ENCODE data around the gene ATRIP.
A peak's percentile ranks its signal among the peaks of the same experiment; 100 is the strongest.
"Not testable (repeated sequence)": the region's sequence is repeated elsewhere in the genome, so short reads cannot be mapped to it uniquely, and the experiment has no call there.

The ATRIP gene

GRCh38 chr3:48446425-48447193, at the start of gene ATRIP:
Gene ATRIP, plus strand, starts transcription at chr3:48446737. Its CDS starts 109 bp downstream, at chr3:48446846.
- DNase-seq: peak; percentile 29

- no peak for DNase-seq
Measured at GRCh38 chr3:48397767-48398681, 48.5 kb upstream of the ATRIP start.

GRCh38 chr3:48398701-48399386, 47.7 kb upstream of the ATRIP start:
- DNase-seq: no peak

GRCh38 chr3:48399387-48400172, 47.0 kb upstream of the ATRIP start:
- no peak for DNase-seq

- peak; percentile 16 for DNase-seq
Measured at GRCh38 chr3:48400824-48401433, 45.6 kb upstream of the ATRIP start.

GRCh38 chr3:48401434-48401901, 45.1 kb upstream of the ATRIP start:
- not testable (repeated sequence) for DNase-seq

GRCh38 chr3:48402281-48402732, 44.2 kb upstream of the ATRIP start:
- no peak for DNase-seq

GRCh38 chr3:48402907-48403306, 43.6 kb upstream of the ATRIP start:
- DNase-seq: no peak

- no peak for DNase-seq
Measured at GRCh38 chr3:48403533-48404439, 42.8 kb upstream of the ATRIP start.

GRCh38 chr3:48404440-48405342, 41.8 kb upstream of the ATRIP start:
- no peak for DNase-seq

- DNase-seq: no peak
Measured at GRCh38 chr3:48405343-48405881, 41.1 kb upstream of the ATRIP start.

GRCh38 chr3:48405971-48406370, 40.6 kb upstream of the ATRIP start:
- no peak for DNase-seq

- no peak for DNase-seq
Measured at GRCh38 chr3:48406443-48407431, 39.8 kb upstream of the ATRIP start.

GRCh38 chr3:48407542-48408099, 38.9 kb upstream of the ATRIP start:
- DNase-seq: no peak

- DNase-seq: no peak
Measured at GRCh38 chr3:48408823-48409281, 37.7 kb upstream of the ATRIP start.

GRCh38 chr3:48409291-48410201, 37.0 kb upstream of the ATRIP start:
- no peak for DNase-seq

All from NCI-H1694 treated with DMSO at 0.1 percent for 48 hours (cell line).